ENCODE measurements around the gene TMCO2.

GRCh38 chr1:40210511-40211204 is 37.1 kb upstream of the TMCO2 start:
- TF ChIP-seq, protein P1, sequence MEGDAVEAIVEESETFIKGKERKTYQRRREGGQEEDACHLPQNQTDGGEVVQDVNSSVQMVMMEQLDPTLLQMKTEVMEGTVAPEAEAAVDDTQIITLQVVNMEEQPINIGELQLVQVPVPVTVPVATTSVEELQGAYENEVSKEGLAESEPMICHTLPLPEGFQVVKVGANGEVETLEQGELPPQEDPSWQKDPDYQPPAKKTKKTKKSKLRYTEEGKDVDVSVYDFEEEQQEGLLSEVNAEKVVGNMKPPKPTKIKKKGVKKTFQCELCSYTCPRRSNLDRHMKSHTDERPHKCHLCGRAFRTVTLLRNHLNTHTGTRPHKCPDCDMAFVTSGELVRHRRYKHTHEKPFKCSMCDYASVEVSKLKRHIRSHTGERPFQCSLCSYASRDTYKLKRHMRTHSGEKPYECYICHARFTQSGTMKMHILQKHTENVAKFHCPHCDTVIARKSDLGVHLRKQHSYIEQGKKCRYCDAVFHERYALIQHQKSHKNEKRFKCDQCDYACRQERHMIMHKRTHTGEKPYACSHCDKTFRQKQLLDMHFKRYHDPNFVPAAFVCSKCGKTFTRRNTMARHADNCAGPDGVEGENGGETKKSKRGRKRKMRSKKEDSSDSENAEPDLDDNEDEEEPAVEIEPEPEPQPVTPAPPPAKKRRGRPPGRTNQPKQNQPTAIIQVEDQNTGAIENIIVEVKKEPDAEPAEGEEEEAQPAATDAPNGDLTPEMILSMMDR (IDR thresholded peaks at IDR 0.05 in 8 of 11, conservative IDR thresholded peaks at IDR 0.05 in 3 of 11), result no peak
- no peak for TF ChIP-seq POLR2A (IDR thresholded peaks at IDR 0.05)
